ENCODE measurements around the gene PAPOLB.
"Not testable (repeated sequence)": the region's sequence is repeated elsewhere in the genome, so short reads cannot be mapped to it uniquely, and the experiment has no call there.

Gene PAPOLB

DNA sequence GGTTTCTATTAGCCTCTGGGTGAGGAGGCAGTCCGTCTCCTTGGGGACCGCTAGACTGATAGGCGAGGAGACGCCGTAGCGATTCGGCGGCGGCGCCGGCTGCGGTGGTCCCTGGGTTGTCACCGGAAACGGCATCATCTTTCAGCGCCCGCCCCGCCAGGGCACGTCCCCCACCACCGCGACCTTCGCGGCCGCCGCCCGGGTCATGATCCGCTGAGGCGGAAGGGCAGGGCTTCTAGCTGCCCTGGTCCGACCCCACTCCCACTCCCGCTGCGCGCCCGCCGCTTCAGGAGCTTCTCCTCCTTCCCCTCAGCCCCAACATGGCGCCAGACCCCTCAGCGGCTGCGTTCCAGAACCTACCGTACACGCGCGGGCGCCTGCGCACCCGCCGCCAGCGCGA lies at the start of gene PAPOLB:
PAPOLB (minus strand) TSS at position 358 of the 400 bp plus-strand sequence; CDS start at position 138, 220 bp downstream.
- DNase-seq = no peak

DNA sequence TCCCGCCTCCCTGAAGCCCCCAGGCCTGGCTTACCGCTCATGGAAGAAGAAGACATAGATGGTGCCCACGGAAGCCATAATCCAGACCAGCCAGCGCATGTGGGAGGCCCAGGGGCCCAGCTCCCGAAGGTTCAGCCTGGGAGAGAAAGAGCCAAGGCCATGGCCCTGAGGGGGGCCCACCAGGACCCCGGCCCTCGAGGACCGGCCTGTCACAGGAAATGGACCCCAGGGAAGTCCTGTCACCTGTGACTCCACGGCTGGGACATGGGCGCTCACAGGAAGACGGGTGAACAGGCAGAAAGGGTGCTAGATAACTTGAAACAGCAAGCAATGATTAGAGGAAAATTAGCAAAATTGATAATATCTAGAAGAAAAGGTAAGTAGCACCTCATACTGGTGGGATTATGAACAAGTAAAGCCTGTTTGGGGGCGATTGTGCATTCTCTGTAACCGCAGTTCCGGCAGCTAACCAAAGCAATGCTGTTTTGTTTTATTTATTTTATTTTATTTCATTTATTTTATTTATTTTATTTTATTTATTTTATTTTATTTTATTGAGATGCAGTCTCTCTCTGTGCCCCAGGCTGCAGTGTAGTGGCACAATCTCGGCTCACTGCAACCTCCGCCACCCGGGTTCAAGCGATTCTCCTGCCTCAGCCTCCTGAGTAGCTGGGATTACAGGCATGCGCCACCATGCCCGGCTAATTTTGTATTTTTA lies 49.4 kb upstream of the PAPOLB start:
- no peak for DNase-seq

DNA sequence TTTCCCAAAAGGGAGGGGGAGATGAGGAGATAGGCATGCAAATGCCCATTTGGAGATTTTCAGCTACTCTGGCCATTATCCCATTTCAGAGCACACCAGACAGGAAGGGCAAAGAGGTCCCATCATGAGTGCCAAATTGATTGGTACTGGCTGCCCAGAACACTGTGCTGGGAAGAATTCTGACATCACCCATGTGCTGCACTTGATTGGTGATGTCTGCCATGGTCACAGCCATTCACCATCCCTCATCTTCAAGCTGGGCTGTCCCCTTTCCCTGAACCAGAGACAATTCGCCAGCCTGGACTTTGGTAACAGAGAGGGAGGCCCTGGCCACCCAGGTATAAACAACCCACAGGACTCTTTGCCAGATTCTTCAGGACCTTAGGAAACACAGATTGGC lies 44.9 kb upstream of the PAPOLB start:
- no peak for DNase-seq

DNA sequence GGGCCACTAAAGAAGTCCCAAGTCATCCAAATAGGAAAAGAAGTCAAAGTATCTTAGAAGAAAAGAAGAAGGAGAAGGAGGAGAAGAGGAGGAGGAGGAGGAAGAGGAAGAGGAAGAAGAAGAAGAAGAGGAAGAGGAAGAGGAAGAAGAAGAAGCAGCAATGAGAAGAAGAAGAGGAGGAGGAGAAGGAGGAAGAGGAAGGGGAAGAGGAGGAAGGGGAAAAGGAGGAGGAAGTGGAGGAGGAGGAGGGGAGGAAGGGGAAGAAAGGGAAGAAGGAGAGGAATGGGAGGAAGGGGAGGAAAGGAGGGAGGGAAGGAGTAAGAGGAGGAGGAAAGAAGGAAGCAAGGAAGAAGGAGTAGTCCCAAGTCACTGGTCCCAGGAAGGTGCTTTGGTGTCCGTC lies 43.3 kb upstream of the PAPOLB start:
- no peak for DNase-seq

DNA sequence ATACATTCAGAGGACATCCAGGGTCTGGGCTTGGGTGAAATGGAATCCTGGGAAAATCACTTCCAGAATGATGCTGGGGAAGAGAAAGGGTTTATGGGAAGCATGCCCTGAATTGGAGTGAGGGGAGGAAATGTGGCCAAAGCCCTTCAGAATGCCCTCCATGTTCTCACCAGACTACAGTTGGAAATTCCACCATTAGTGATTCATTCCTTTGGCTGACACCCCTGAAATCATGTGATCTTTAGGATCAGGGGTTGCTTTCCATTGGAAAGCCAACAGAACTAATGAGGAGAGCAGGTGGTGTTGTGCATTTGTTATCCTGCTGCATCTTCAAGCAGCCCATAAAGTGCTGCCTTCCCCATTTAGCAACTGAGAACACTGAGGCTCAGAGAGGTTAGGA lies 42.5 kb upstream of the PAPOLB start:
- DNase-seq = no peak

DNA sequence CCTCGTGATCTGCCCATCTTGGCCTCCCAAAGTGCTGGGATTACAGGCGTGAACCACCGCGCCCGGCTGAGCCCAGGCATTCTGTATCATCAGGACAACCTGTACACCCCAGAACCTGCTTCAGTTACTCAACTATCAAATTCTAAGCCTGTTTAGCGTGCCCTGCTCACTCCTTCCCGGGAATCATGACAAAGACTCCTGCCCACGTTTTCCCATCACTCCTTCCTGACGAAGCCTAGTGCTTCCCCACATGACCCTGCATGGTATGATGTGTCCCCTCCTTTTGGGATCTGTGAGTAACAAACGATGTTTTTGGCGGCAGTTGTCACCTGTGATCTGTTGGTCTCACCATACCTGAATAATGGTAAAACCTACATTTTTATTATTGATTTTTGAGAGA lies 33.9 kb upstream of the PAPOLB start:
- DNase-seq = no peak

DNA sequence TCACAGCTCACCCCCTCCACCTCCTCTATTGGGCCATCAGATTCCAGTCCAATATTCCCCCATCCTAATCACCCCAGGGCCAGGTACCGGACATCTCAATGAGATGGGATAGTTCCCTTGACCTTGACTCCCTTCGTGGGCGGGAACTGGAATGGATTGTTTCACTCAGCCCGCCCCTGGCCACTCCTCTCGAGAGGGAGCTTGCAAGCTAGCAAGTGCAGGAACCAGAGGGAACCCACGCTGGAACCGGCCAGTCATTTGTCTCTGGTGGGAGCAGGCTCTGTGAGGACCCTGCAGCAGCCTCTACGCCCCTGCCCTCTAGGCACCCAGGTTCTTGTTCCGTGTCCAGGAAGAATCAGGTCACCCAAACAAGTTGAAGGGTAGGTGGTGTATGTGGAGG lies 32.7 kb upstream of the PAPOLB start:
- DNase-seq = no peak

DNA sequence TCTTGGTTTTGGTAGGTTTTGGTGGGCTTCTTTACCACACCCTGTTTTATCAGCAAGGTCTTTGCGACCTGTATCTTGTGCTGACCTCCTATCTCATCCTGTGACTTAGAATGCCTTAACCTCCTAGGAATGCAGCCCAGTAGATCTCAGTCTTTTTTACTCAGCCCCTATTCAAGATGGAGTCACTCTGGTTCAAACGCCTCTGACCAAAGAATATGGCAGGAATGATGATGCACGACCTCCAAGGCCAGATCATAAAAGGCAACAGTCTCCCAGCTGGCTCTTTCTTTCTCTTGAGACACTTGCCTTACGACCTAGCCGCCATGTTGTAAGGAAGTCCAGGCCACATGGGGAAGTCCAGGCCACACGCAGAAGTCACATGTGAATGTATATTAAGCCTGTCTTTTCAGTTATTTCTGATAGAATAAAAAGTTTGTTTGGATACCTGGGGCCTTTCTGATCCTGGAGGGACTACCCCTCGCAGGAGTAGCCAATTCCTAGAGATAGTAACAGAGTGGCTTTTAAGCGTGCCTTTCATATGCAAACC lies 32.2 kb upstream of the PAPOLB start:
- no peak for DNase-seq

DNA sequence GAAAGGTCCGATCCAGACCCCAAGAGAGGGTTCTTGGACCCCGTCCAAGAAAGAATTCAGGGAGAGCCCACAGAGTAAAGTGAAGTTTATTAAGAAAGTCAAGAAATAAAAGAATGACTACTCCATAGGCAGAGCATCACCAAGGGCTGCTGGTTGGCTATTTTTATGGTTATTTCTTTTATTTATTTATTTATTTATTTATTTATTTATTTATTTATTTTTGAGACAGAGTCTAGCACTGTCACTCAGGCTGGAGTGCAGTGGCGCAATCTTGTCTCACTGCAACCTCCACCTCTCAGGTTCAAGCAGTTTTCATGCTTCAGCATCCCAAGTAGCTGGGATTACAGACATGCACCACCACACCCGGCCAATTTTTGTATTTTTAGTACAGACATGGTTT lies 31.4 kb upstream of the PAPOLB start:
- DNase-seq = not testable (repeated sequence)

DNA sequence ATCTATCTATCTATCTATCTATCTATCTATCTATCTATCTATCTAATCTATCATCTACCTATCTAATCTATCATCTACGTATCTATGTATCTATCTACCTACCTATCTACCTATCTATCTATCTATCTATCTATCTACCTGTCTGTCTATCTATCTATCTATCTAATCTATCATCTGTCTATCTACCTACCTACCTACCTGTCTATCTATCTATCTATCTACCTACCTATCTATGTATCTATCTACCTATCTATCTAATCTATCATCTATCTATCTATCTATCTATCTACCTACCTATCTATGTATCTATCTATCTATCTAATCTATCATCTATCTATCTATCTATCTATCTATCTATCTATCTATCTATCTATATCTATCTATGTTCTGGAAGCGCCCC lies 29.7 kb upstream of the PAPOLB start:
- not testable (repeated sequence) for DNase-seq

DNA sequence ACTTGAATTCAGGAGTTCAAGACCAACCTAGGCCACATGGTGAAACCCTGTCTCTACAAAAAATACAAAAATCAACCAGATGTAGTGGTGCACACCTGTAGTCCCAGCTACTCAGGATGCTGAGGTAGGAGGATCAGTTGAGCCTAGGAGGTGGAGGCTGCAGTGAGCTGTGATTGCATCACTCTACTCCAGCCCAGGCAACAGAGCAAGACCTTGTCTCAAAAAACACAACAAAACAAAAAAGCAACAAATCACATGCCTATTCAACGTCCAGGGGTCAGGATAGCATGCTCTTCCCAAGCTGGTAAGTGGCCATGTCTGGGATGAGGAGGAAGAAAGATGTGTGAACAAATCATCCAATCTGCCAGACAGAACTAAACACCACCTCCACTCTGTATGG lies 27.9 kb upstream of the PAPOLB start:
- DNase-seq = no peak

DNA sequence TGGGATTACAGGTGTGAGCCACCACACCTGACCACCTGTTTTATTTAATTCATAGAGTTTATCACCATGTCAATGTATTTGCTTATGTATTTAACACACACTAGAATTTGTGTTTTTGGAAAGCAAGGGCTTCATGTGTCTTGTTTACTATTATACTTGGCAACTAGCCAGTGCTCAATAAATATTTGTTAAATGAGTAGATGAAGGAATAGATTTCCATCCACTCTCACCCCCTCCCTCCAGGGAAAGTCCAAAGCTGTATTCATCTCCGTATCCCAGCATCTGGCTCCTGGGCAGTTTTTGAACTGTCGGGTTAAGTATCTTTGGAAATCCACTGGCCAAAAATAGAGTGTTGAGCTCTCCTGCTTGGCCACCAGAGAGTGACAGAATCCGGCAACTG lies 26.3 kb upstream of the PAPOLB start:
- no peak for DNase-seq

DNA sequence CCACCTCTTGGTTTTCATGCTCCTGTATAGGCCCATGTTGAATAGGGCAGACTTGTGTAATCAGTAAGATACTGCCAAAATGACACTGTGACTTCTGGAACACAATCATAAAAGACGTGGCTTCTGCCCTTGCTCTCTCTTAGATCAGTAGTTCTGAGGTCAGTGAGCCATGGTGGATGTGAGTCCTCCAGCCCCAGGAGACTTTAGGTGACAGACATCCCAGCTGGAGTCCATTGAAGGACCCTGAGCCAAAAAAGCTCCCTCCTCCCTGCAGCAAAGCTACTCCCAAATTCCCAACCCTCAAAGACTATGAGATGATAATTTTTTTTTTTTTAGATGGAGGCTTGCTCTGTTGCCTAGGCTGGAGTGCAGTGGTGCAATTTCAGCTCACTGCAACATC lies 24.8 kb upstream of the PAPOLB start:
- DNase-seq = no peak

DNA sequence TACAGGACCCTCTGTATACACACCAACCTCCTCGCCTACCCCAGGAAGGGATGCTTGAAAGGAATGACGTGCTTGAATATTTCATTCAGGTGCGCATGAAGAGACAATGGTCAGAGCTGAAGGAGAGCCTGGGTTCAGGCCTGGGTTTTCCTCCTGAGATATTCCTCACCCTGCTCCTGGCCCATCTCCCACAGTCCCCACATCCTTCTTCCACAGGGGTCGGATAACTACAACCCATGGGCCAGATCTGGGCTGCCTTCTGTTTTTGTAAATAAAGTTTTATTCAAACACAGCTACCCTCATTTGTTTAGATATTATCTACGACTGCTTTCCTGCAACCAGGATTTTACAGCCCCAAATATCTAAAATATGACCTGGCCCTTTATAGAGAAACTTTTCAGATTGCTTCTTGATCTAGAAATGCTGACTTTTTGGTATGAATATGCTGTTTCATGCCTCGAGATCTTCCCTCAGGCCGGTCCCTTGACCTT lies 23.5 kb upstream of the PAPOLB start:
- DNase-seq = no peak

DNA sequence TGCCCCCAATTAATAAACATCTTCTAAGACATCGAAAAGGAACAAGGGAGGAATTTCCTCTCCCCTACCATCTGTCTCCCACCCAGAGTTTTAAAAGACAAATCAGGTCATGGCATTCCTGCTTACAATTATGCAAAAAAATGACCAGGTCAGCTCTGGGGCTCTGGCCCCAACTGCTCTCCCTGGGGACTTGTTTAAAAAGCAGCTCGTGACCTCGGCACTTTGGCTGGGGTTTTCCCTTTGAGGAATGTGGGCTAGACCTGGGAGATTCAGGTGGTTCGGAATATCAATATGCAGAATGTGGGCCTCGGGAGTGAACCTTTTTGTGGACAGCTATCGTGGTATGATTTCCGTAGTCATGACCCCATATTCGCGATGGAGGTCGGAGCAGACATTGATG lies 22.3 kb upstream of the PAPOLB start:
- DNase-seq = no peak

DNA sequence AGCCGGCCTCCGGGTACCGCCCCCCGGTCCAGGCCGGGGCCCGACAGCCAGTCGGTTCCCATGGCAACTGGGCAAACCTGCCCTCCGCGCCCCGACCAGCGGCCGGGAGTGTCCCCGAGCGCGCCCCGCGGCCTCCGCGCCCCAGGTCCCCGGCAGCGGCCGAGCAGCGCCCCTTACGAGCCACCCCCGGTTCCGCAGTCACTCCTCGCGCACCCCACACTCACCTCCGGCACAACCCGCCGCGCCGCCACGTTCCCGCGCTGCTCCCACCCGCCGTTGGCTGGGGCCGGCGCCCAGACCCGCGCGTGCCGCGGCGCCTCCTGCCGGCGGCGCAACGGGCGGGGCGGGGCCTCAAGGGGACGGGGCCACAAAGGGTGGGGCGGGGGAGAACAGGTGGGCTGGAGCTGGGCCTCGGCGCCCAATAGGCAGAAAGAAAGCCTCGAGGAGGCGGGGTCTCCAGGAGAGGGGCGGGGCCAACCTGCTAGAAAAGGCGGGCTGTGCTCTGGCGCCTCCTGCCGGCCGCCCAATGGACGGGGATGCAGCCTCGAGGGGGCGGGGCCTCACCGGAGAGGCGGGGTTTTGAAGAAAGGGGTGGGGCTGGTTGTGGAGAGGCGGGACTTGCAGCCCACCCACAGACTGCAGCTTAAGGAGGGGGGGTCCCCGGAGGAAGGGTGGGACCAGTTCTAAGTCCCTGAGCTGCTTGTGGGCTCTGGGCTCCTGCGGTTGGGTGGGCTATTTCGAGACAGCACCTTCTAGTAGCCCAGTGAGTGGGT lies 21.7 kb upstream of the PAPOLB start, which contains the start of gene RADIL:
RADIL (minus strand) TSS at position 345 of the 773 bp plus-strand sequence. CDS start 5,577 bp downstream, outside the sequence.
- peak; percentile 49 for DNase-seq

DNA sequence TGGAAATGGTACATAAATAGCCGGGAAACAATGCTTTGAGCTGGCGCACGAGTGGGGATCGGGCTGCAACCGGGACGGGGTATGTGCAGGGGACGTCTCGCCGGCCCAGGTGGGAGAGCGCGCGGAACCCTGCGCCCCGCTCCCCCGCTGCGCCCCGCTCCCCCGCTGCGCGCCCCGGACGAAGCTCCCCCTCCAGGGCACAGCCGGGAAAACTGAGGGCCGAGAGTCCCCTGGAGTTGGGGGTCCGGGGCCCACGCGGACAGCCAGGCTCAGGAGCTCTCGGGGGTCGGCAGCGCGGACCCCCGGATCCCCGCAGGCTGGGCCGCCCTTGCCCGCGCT lies 21.2 kb upstream of the PAPOLB start:
- DNase-seq = no peak

DNA sequence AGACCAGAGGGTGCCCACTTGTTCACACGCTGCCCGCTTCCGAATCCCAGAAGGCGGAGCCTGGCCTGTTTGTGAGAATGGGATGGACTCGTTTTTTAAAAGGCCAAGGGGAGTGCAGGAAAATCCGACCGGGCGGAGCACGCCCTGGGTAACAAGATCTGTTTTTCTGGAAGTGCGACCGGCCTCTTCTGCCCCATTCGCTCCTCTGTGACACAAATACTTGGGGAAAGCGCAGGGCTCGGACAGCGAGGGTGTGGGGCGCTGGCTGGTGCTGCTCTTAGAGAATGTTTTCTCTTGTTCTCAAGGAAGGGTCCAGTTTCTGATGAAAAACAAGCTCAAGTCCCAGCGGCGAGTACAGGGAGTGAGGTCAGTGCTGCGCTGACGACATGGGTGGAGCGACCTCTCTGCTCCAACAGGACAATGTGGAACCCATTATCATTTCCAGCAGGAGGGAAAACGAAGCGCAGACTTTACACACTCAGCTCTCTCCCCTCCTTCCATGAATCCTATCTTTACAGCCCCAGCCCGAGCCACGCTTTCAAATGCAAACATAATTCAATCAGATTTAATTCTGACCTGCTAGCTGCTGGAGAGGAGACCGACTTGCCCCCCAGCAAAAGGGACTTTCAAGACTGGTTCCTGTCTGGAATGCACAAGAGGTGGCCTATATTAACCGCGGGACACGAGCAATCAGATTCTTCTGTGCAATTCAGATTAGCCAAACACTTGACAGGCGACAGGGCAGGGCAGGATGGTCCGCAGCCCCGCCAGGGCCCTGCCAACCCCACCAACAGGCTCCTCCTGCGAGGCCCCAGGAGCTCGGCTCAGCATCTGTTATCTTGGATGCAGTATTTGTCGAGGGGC lies 20.6 kb upstream of the PAPOLB start:
- peak; percentile 43 for DNase-seq

DNA sequence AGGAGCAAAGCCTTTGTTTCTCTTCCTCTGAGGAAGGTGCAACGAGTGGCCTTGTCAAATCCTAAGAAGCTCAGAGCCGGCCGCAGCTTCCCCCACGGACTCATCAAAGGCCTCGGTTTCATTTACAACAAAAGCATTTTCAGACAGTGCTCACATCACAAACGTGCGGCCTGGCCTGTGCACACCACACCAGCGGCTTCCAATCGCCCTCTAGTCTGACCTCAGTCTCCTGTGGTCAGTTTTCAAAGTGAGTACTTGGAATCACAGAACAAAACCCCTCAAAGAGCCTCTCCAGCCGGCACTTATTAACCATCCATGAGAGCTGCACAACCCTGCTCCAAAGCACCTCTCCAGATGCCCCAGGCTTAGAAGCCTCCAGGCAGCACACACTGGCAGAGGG lies 18.4 kb upstream of the PAPOLB start:
- no peak for DNase-seq

DNA sequence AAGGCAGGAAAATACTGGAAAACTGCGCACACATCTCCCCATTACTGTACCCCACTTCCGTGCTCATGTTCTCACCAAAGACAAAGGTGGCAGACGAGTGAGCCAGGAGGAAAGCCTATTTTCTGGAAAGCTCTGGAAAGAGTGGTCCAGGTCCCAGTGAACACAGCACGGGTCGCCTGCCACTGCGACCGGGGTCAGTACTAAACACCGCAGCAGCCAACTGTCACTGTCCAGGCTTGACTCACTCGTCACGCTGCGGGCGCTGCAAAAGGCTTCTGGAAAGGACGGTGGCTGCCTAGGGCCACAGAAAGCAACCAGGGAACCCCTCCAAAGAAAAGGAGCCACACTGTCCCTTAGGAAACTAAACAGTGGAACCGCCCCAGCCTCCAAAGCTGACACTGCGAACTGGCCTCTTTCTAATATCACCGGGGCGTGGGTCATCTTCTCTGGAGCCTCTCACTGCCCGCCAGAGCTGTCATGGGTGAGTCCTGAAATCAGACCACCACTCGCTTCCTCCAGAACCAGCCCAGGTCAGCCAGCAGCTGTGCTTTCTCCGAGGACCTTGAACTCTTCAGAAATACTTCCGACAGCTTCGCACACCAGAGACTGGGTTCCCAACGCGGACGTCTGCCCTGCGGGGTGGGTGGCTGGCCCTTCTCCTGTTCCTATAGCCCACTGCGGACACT lies 17.7 kb upstream of the PAPOLB start:
- DNase-seq = no peak

DNA sequence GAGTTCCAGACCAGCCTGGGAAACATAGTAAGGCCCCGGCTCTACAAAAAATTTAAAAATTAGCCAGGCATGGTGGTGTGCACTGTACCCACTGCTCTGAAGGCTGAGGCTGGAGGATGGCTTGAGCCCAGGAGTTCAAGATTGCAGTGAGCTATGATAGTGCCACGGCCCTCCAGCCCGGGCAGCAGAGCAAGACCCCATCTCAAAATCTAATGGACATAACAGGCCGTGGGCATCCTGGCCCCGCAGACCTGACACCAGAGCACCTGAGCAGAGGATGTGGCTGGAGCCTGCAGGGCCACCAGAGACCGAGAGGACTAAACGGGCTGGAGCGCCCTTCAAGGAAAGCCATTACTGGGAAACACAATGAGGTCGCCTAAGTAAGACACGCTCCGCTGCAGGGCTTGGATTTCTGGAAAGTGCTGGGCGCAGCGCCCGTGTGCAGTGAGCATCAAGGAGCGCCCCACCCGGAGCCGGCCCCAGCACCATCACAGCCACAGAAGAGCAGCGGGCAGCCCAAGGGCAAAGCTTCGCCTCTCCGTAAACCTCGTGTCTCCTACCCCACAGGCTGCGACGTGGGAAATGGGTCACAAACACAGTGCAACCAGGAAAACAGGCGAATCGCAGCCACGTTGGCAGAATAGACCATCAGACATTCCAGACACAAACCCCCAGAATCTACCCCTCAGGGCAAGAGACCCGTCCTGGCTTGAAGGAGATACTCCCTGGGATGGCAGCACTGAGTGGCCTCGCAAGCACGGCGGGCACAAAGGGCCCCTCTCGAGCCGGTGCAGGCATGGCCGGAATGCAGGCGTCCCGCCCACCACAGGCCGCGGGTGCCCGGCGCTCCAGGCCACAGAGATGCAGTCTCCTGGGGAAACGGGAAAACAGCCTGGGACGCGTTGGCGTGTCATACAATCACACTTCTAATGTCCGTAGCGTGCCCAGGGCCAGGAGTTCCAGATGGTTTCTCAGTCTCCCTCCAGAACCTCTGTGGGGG lies 16.8 kb upstream of the PAPOLB start:
- no peak for DNase-seq

Data from HCEC 1CT (cell line).